Measurements from ENCODE around the gene RPH3AL. TPM values are rescaled to one million over a fixed set of nuclear protein-coding genes. Genes with fewer than 3 reads are reported as not detected.

The RPH3AL gene
- total and polyA plus RNA-seq, 2 of the 8 experiments (the other 6 are each of a cell fraction or from before 2014, with no cell fraction given): 5.6 to 5.8 TPM

DNA sequence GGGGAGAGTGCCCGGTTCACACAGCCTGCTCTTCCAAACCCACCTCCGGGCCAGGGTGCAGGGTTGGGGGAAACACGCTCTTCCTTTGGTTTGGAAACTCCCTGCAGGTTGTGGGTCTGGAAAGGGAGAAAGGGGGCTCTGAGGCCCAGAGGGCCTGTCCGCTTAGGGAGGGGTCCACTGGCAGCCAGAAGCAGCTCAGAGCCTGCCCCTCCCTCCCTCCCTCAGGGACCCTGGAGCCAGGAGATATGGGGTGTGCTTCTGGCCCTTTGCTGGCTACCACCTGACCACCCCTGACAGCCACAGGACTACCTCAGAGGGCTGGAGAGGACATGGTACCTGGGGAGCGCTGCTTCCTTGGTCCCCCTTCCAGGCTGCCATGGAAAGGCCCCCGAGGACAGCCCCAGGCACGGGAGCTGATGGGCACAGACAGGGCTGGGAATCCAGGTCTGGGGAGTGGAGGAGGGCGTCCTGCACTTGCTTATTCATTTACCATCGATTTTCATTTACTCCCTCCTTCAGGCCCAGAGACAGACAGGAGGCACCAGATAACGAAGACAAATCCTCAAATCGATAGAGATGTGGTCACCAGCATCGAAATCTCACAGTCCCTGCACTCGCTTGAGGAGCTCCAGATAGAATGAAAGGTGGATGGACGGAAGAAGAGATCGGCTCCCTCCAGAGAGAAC, 122.8 kb downstream of the RPH3AL start (continued):
- TF ChIP-seq CTBP2 (IDR thresholded peaks at IDR 0.05; ENCODE audit: borderline replicate concordance, insufficient read depth, insufficient read length, low read length) (no peak), JUND (IDR thresholded peaks at IDR 0.05; ENCODE audit: low read length) (no peak), GTF2F1 (IDR thresholded peaks at IDR 0.05; ENCODE audit: borderline replicate concordance, low read depth, low read length) (no peak)
- TF ChIP-seq, protein P1, sequence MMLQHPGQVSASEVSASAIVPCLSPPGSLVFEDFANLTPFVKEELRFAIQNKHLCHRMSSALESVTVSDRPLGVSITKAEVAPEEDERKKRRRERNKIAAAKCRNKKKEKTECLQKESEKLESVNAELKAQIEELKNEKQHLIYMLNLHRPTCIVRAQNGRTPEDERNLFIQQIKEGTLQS (IDR thresholded peaks at IDR 0.05; ENCODE audit: insufficient read depth, low read depth, low read length): no peak

All from H1 (cell line).